ENCODE results near the gene CPXM2.

DNA sequence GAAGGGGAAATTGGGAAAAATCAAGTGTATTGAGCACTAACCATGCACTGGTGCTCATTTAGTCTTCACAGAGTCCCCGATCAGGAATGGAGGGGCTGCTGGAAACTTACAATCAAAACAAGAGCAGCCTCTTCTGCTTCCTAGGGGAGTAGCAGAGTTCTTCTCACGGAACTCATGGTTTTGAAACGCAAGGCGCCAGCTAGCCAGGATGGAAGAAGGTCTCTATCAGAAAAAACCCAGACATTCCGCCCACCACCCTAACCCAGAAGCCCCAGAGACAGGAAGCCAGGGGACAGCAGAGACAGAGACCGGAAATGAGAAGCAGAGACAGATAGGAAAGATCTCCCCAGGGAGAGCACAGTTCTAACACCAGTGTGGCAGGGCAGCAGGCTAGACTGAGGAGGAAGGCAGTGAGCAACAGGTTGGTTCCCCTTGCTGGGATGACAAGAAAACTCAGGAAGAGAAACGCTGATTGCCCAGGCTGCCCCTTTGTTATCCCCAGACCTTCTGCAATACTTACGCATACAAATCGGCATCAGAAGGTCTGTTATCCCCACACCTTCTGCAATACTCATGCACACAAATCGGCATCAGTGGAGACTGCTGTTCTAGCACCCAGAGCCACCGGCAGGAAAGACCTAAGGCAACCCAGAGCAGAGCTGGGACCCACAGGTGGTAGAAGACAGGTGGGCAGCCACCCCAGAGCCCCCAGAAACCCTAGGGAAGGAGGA is 99.2 kb downstream of the CPXM2 start:
- no peak for TF ChIP-seq POLR2AphosphoS5 (IDR thresholded peaks at IDR 0.05; ENCODE audit: low read depth, low read length)
- TF ChIP-seq SIN3A (IDR thresholded peaks at IDR 0.05; ENCODE audit: borderline replicate concordance, insufficient read depth, low read length) = no peak
